LNCaP clone FGC (cell line): Measurements from ENCODE around the gene SLC35F5.
"Not testable (repeated sequence)": the region's sequence is repeated elsewhere in the genome, so short reads cannot be mapped to it uniquely, and the experiment has no call there.

Source experiments
- DNase-seq: peaks from one replicate; pipeline ENCODE4 v3.0.0-alpha.2; 2011; ENCODE audit warnings: low read depth
- H3K4me3 ChIP-seq: 2 replicates; pipeline ENCODE4 v1.5.1; 2011; ENCODE audit warnings: mild to moderate bottlenecking, low read depth, low read length, control low read depth
- TF ChIP-seq, protein P1 (sequence below): IDR thresholded peaks from 2 replicates; pipeline ENCODE4 v1.5.1; 2012; ENCODE audit warnings: mild to moderate bottlenecking; ENCODE audit not compliant: control insufficient read depth, insufficient read depth; ENCODE audit errors: extremely low read depth

The SLC35F5 gene

DNA sequence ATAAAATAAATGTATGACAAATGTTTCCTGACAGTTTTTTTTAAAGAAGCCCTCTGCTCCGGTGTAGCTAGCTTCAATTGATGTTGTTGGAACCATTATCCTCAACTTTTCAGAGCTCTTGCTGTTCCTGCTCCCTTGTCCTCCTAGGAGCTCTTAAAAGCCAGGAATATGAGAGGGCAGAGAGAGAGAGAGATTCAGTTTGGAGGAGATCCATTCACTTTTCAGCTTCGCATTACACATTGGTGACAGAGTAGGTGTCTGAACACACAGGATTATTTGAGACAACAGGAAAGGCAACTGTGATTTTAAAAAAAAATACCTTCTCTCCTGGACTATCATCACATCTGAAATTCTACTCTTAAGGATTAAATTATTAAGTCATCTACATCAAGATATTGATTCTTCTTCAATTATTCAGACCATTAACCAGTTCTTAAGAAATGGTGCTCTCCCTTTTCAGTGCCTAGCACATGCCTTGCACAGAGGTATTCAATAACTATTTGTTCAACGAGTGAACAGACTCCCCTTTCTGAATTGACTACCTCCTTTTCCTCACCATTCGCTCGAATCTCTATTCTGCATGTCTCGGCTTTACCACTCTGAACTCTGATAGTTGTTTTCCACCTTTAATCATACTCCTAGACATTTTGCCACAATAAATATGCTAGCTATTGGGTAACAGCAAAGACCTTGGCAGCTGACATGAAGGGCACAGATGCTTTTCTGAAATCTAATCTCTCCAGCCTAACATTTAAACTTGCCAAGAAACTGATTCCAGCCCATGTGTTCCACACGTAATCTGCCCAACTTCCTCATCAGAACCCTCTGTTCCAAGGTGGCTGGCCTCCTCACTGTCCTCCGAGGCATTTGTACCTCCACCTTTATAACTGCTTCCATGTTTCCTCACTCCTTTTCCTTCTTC lies 28.6 kb upstream of the SLC35F5 start:
- H3K4me3 ChIP-seq = no peak overlapping the region
- no peak for DNase-seq
- TF ChIP-seq, protein P1, sequence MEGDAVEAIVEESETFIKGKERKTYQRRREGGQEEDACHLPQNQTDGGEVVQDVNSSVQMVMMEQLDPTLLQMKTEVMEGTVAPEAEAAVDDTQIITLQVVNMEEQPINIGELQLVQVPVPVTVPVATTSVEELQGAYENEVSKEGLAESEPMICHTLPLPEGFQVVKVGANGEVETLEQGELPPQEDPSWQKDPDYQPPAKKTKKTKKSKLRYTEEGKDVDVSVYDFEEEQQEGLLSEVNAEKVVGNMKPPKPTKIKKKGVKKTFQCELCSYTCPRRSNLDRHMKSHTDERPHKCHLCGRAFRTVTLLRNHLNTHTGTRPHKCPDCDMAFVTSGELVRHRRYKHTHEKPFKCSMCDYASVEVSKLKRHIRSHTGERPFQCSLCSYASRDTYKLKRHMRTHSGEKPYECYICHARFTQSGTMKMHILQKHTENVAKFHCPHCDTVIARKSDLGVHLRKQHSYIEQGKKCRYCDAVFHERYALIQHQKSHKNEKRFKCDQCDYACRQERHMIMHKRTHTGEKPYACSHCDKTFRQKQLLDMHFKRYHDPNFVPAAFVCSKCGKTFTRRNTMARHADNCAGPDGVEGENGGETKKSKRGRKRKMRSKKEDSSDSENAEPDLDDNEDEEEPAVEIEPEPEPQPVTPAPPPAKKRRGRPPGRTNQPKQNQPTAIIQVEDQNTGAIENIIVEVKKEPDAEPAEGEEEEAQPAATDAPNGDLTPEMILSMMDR = no peak

DNA sequence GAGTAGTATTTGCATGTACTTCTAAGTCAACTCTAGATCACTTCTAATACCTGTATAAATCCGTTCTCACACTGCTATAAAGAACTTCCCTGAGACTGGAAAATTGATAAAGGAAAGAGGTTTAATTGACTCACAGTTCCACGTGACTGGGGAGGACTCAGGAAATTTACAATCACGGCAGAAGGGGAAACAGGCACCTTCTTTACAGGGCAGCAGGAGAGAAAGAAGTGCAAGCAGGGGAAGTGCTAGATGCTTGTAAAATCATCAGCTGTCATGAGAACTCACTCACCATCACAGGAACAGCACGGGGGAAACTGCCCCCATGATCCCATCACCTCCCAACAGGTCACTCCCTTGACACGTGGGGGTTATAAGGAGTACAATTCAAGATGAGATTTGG lies 24.0 kb upstream of the SLC35F5 start:
- TF ChIP-seq, protein P1 = no peak
- no peak overlapping the region for H3K4me3 ChIP-seq
- no peak for DNase-seq

DNA sequence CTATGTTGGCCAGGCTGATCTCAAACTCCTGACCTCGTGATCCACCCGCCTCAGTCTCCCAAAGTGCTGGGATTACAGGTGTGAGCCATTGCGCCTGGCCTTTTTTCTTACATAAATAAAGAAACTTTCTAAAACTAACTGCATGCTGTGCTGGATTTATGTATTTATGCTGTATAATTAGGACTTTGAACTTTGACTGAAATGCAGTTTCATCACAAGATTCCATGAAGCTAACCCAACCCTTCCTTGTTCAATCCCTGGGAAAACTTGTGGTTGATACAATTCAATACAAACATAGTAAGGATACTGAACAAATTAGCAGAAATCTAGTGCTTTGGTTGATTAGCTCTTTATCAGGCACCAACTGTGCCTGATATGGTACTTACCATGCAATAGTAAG lies 20.9 kb upstream of the SLC35F5 start:
- H3K4me3 ChIP-seq = no peak overlapping the region
- TF ChIP-seq, protein P1 = no peak
- no peak for DNase-seq

DNA sequence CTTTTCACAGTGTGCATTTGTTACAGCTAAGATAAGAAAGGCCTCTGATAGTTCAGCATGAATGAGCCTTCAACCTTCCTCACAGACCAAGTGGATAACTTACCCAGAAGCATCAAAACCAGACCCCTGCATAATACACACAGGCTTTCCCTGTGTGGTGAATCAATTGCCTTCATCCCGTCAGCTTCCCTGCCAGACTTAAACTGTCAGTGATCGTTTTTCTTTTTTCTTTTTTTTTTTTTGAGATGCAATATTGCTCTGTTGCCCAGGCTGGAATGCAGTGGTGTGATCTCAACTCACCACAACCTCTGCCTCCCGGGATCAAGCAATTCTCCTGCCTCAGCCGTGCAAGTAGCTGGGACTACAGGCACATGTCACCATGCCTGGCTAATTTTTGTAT lies 20.5 kb upstream of the SLC35F5 start:
- no peak overlapping the region for H3K4me3 ChIP-seq
- DNase-seq = no peak
- TF ChIP-seq, protein P1 = no peak

DNA sequence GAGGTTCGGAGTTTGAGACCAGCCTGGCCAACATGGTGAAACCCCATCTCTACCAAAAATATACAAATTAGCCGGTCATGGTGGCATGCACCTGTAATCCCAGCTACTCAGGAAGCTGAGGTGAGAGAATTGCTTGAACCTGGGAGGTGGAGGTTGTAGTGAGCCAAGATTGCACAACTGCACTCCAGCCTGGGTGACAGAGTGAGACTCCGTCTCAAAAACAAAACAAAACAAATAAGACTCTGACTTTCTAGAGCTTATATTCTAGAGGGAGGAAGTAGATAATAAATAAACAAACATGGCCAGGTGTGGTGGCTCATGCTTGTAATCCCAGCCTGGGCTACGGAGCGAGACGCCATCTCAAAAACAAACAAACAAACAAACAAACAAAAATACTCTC lies 18.2 kb upstream of the SLC35F5 start:
- not testable (repeated sequence) for H3K4me3 ChIP-seq, DNase-seq

DNA sequence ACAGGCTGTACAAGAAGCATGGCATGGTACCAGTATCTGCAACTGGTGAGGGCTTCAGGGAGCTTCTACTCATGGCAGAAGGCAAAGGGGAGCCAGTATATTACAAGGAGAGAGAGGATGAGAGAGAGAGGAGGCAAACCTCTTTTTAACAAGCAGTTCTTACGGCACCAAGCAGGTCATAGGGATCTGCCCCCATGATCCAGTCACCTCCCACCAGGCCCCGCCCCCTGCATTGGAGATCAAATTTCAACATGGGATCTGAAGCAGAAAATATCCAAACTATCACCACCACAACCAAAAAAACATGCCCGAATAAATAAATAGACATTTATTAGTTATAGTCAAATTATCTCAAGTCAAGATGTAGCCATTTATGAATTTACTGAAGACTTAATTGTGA lies 14.5 kb upstream of the SLC35F5 start:
- DNase-seq = no peak
- H3K4me3 ChIP-seq = no peak overlapping the region
- TF ChIP-seq, protein P1 = no peak

DNA sequence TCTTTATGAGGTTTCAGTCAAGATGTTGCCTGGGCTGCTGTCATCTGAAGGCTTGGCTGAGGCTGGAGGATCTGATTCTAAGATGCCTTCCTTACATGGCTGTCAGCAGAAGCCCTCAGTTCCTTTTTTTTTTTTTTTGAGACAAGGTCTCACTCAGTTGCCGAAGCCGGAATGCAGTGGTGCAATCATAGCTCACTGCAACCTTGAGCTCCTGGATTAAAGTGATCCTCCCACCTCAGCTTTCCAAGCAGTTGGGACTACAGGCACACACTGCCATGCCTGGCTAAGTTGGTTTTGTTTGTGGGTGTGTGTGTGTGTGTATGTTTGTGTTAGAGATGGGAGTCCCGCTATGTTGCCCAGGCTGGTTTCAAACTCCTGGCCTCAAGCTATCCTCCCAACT lies 13.1 kb upstream of the SLC35F5 start:
- TF ChIP-seq, protein P1 = no peak
- H3K4me3 ChIP-seq = no peak overlapping the region
- DNase-seq = no peak
